HG02678 (cell line): ENCODE data around the gene CYP2A6.
"Not testable (repeated sequence)": the region's sequence is repeated elsewhere in the genome, so short reads cannot be mapped to it uniquely, and the experiment has no call there.

ENCODE experiments used
- ATAC-seq: cut with Tn5 transposase; IDR thresholded peaks from one replicate; pipeline ENCODE4 v1.9.1; 2021; ENCODE audit warnings: mild to moderate bottlenecking, moderate library complexity; ENCODE audit not compliant: unreplicated experiment

CYP2A6 gene

DNA sequence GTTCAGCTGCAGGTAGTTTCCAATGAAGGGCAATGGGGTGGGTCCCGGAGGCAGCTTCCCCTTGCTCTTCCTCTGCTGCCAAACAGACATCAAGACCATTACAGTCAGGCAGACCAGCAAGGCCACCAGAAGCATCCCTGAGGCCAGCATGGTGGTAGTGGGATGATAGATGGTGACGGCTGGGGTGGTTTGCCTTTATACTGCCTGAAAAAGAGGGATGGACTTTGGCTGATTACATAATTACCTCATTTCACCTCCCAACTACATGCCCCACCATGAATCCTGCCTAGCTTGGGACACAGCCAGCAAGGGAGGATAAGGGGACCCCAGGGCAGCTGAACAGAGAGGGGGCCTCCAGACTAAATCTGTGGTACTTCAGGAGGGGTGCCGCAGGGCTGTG is at the start of gene CYP2A6:
TSS of gene CYP2A6 (minus strand) at position 171 of the 400 bp plus-strand sequence. CDS start at position 150, 21 bp downstream.
- ATAC-seq, result not testable (repeated sequence)

- ATAC-seq, result not testable (repeated sequence)
Observed at GRCh38 chr19:40899964-40900363, 49.7 kb upstream of the CYP2A6 start.

- not testable (repeated sequence) for ATAC-seq
Observed at GRCh38 chr19:40896843-40897789, 46.9 kb upstream of the CYP2A6 start.

- ATAC-seq, result no peak
Observed at GRCh38 chr19:40896418-40896796, 46.2 kb upstream of the CYP2A6 start.

DNA sequence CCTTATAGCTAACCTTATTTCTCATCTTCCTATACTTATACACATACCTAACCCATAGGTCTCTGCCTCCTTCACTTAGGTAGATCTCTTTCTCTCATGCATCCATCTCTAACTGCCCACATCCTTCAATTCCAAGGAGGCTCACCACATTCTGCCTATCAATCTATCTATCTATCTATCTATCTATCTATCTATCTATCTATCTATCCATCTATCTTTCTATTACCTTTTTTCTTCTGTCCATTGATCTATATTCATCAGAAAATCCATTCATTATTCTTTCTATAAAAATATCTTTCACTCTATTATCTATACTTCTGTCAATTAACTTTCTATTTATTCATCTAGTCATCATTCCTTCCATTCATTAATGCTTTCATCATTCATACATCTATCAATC is 42.9 kb upstream of the CYP2A6 start:
- no peak for ATAC-seq

- ATAC-seq, result no peak
Observed at GRCh38 chr19:40889366-40889765, 39.1 kb upstream of the CYP2A6 start.

DNA sequence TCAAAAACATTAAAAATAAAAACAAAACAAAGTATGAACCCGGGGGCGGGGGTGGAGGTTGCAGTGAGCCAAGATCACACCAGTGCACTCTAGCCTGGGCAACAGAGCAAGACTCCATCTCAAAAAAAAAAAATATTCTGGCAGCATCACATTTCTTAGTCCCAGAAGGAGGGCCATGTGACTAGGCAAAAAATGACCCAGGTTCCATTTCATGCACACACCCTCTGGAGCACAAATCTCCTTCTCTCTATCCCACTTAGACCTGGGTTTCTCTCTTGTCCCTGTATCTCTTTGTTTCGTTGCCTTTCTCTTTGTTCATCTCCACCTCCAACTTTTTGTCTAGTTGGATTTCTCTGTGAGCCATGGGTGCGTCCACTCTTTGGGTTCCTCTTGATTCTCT is 37.9 kb upstream of the CYP2A6 start:
- ATAC-seq, result no peak

DNA sequence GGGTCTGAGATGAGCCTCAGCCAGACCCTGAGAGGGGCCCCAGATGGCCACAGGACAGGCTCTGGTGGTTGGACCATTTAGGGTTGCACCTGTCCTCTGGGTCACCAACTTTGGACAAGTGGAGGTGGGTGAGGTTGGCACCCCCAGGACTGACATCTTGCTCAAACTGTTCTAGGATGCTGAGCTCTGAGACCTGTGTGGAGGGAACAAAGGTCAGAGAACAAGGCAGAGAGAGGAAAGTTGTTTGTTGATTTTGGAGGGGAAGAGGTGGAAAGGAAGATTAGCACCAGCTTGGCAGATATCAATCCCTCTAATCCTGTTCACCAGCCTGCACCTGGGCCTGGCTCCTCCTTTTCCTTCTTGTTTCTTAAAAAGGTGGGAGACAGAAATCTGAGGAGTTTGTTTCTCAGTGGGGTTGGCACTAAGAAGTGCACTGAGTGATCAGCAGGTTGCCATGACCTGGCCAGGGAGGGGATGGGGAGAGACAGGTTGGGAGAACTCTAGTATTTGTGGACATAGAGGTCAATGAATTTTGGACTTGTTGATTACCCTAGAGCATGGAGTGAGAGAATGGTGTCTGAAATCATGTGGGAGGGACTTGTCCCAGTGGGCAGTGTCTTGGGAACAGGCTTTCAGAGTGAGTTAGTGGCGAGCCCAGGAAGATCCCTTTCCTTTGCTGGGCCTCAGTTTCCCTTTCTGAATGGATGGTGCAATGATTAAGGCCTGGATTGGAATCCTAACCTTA is 34.1 kb upstream of the CYP2A6 start:
- ATAC-seq, result not testable (repeated sequence)

DNA sequence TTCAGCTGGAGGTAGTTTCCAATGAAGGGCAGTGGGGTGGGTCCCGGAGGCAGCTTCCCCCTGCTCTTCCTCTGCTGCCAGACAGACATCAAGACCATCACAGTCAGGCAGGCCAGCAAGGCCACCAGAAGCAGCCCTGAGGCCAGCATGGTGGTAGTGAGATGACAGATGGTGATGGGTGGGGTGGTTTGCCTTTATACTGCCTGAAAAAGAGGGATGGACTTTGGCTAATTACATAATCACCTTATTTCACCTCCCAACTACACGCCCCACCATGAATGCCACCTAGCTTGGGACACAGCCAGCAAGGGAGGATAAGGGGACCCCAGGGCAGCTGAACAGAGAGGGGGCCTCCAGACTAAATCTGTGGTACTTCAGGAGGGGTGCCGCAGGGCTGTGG is 31.8 kb upstream of the CYP2A6 start, which contains the start of gene CYP2A7:
TSS of gene CYP2A7 (minus strand) at position 170 of the 400 bp plus-strand sequence. CDS start at position 149, 21 bp downstream.
- not testable (repeated sequence) for ATAC-seq

GRCh38 chr19:40879349-40879748 is 29.1 kb upstream of the CYP2A6 start:
- ATAC-seq, result not testable (repeated sequence)

- not testable (repeated sequence) for ATAC-seq
Observed at GRCh38 chr19:40875526-40875951, 25.3 kb upstream of the CYP2A6 start.

- ATAC-seq, result not testable (repeated sequence)
Observed at GRCh38 chr19:40874874-40875273, 24.6 kb upstream of the CYP2A6 start.

DNA sequence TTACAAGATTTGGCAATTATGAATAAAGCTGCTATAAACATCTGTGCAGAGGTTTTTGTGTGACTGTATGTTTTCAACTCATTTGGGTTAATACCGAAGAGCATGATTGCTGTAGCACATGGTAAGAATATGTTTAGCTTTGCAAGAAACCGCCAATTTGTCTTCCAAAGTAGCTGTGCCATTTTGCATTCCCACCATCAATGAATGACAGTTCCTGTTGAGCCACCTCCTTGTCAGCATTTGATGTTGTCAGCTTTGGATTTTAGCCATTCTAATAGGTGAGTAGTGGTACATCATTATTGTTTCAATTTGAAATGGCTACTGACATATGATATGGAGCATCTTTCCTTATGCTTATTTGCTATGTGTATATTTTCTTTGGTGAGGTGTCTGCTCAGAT is 23.6 kb upstream of the CYP2A6 start:
- not testable (repeated sequence) for ATAC-seq

GRCh38 chr19:40872209-40872608 is 22.0 kb upstream of the CYP2A6 start:
- no peak for ATAC-seq

DNA sequence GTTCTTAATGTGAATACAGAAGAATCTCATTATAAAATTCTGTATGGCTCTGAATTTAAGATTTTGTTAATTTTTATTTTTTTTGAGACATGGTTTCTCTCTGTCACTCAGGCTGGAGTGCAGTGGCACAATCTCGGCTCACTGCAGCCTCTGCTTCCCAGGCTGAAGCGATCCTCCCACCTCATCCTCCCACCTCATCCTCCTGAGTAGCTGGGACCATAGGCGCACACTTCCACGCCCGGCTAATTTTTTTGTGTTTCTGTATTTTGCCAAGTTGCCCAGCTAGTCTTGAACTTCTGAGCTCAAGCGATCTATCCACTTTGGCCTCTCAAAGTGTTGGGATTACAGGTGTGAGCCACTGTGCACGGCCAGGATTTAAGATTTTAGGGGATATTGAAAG is 17.5 kb upstream of the CYP2A6 start:
- ATAC-seq, result no peak

DNA sequence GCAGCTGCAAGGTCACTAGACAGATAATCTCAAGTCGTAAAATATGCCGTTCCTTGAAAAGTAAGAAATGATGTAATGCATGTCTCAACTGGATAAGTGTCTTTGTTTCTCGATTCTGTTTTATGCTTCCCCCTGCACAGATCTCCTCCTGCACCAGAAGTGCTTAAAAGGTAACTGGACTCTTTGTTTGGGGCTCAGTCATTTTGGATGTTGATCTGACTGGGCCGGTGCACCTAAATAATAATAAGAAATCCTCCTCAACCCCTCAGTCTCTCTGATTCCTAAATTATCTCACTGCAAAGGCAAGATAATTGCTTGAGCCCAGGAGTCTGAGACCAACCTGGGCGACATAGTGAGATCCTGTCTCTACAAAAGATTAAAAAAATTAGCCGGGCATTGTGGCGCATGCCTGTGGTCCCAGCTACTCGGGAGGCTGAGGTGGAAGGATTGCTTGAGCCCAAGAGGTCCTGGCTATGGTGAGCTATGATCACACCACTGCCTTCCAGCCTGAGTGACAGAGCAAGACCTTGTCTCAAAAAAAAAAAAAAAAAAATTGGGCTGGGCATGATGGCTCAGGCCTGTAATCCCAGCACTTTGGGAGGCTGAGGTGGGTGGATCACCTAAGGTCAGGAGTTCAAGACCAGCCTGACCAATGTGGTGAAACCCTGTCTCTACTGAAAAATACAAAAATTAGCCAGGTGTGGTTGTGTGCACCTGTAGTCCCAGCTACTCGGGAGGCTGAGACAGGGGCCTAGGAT is 14.7 kb upstream of the CYP2A6 start:
- not testable (repeated sequence) for ATAC-seq

DNA sequence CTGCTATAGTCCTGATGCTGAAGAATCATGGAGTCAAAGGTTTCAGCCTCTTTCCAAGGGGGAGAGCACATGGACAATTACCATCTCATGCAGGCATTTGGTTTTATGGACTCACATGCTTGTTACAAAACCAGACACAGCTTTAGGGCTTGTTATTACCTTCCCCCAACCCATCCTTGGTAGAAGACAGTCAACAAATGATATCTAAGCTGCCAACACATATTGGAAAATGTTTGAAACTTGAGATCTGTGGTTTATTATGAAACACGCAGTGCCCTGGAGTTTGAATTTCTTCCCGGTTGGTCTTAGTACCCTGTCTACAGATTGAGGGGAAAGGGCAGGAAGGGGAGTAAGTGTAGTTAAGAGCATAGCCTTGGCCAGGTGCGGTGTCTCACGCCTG is 12.5 kb upstream of the CYP2A6 start:
- no peak for ATAC-seq

- ATAC-seq, result no peak
Observed at GRCh38 chr19:40862333-40862732, 12.1 kb upstream of the CYP2A6 start.

DNA sequence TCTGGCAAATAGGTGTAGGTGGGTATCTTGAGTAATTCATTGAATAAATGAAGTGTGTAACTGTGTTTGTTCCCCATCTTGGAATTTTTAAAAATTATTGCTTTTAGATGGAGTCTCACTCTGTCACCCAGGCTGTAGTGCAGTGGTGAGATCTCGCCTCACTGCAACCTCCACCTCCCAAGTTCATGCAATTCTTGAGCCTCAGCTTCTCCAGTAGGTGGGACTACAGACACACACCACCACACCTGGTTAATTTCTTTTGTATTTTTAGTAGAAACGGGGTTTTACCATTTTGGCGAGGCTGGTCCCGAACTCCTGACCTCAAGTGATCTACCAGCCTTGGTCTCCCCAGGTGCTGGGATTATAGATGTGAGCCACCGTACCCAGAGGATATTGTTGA is 7.9 kb upstream of the CYP2A6 start:
- no peak for ATAC-seq

DNA sequence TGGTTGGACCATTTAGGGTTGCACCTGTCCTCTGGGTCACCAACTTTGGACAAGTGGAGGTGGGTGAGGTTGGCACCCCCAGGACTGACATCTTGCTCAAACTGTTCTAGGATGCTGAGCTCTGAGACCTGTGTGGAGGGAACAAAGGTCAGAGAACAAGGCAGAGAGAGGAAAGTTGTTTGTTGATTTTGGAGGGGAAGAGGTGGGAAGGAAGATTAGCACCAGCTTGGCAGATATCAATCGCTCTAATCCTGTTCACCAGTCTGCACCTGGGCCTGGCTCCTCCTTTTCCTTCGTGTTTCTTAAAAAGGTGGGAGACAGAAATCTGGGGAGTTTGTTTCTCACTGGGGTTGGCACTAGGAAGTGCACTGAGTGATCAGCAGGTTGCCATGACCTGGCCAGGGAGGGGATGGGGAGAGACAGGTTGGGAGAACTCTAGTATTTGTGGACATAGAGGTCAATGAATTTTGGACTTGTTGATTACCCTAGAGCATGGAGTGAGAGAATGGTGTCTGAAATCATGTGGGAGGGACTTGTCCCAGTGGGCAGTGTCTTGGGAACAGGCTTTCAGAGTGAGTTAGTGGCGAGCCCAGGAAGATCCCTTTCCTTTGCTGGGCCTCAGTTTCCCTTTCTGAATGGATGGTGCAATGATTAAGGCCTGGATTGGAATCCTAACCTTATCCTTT is 2.4 kb upstream of the CYP2A6 start:
- not testable (repeated sequence) for ATAC-seq
